ENCODE measurements around the gene SULF2.

Gene SULF2

GRCh38 chr20:47719625-47720024 lies 65.7 kb downstream of the SULF2 start:
- 0 out of 2 replicates have a peak, but pooled peaks have one; percentile 21 for TF ChIP-seq ISL1 (CRISPR knock-in tag; IDR thresholded peaks at IDR 0.05)
- no peak for TF ChIP-seq ZFP30 (CRISPR knock-in tag; IDR thresholded peaks at IDR 0.05)
- peak; percentile 47 for ATAC-seq

- TF ChIP-seq SNAI2 (CRISPR knock-in tag; IDR thresholded peaks at IDR 0.05) (no peak), TSHZ2 (CRISPR knock-in tag; IDR thresholded peaks at IDR 0.05) (no peak), ZNF70 (CRISPR knock-in tag; IDR thresholded peaks at IDR 0.05) (no peak), ISL1 (CRISPR knock-in tag; IDR thresholded peaks at IDR 0.05) (no peak), PPARA (CRISPR knock-in tag; IDR thresholded peaks at IDR 0.05; ENCODE audit: borderline replicate concordance) (no peak), ARNTL (CRISPR knock-in tag; IDR thresholded peaks at IDR 0.05; ENCODE audit: borderline replicate concordance, low read depth) (no peak), ZNF8 (CRISPR knock-in tag; IDR thresholded peaks at IDR 0.05) (no peak), OSR1 (CRISPR knock-in tag; IDR thresholded peaks at IDR 0.05) (no peak), CSDC2 (CRISPR knock-in tag; IDR thresholded peaks at IDR 0.05) (no peak), ZNF565 (CRISPR knock-in tag; conservative IDR thresholded peaks at IDR 0.05; ENCODE audit: low read depth) (no peak), ZC3H10 (CRISPR knock-in tag; IDR thresholded peaks at IDR 0.05) (no peak), POU6F1 (CRISPR knock-in tag; IDR thresholded peaks at IDR 0.05; ENCODE audit: borderline replicate concordance, low read depth) (no peak), ZFP3 (CRISPR knock-in tag; IDR thresholded peaks at IDR 0.05) (no peak), ESRRG (CRISPR knock-in tag; IDR thresholded peaks at IDR 0.05) (no peak), ZFP30 (CRISPR knock-in tag; IDR thresholded peaks at IDR 0.05) (no peak), GLIS3 (CRISPR knock-in tag; IDR thresholded peaks at IDR 0.05) (no peak), BACH2 (CRISPR knock-in tag; IDR thresholded peaks at IDR 0.05; ENCODE audit: borderline replicate concordance) (no peak), CSRNP3 (CRISPR knock-in tag; IDR thresholded peaks at IDR 0.05) (no peak)
- no peak for ATAC-seq
Measured at GRCh38 chr20:47719211-47719610, 66.1 kb downstream of the SULF2 start.

- TF ChIP-seq ARNTL (CRISPR knock-in tag; IDR thresholded peaks at IDR 0.05; ENCODE audit: borderline replicate concordance, low read depth), result no peak
- TF ChIP-seq GLIS3 (CRISPR knock-in tag; IDR thresholded peaks at IDR 0.05), result no peak
- no peak for TF ChIP-seq PPARA (CRISPR knock-in tag; IDR thresholded peaks at IDR 0.05; ENCODE audit: borderline replicate concordance)
- no peak for TF ChIP-seq OSR1 (CRISPR knock-in tag; IDR thresholded peaks at IDR 0.05)
- TF ChIP-seq ZFP3 (CRISPR knock-in tag; IDR thresholded peaks at IDR 0.05), result no peak
- TF ChIP-seq ZNF70 (CRISPR knock-in tag; IDR thresholded peaks at IDR 0.05), result no peak
- no peak for TF ChIP-seq ZC3H10 (CRISPR knock-in tag; IDR thresholded peaks at IDR 0.05)
- no peak for TF ChIP-seq TOX (CRISPR knock-in tag; IDR thresholded peaks at IDR 0.05; ENCODE audit: borderline replicate concordance)
- TF ChIP-seq POU6F1 (CRISPR knock-in tag; IDR thresholded peaks at IDR 0.05; ENCODE audit: borderline replicate concordance, low read depth), result no peak
- TF ChIP-seq ZFP30 (CRISPR knock-in tag; IDR thresholded peaks at IDR 0.05), result no peak
- TF ChIP-seq BACH2 (CRISPR knock-in tag; IDR thresholded peaks at IDR 0.05; ENCODE audit: borderline replicate concordance), result no peak
- TF ChIP-seq ISL1 (CRISPR knock-in tag; IDR thresholded peaks at IDR 0.05), result no peak
- no peak for TF ChIP-seq CREB5 (CRISPR knock-in tag; IDR thresholded peaks at IDR 0.05; ENCODE audit: low read depth)
- no peak for TF ChIP-seq RARB (CRISPR knock-in tag; IDR thresholded peaks at IDR 0.05)
- TF ChIP-seq CSDC2 (CRISPR knock-in tag; IDR thresholded peaks at IDR 0.05), result no peak
- TF ChIP-seq TCF4 (CRISPR knock-in tag; IDR thresholded peaks at IDR 0.05; ENCODE audit: borderline replicate concordance), result no peak
- no peak for TF ChIP-seq TSHZ2 (CRISPR knock-in tag; IDR thresholded peaks at IDR 0.05)
- no peak for ATAC-seq
Measured at GRCh38 chr20:47718398-47718797, 66.9 kb downstream of the SULF2 start.
